Thyroid gland (tissue), 4 donors: ENCODE results near the gene COL26A1.

ENCODE experiments used
- POLR2A ChIP-seq, 2 donors: fragments of 450-650 bp; IDR thresholded peaks; one replicate each; pipeline ENCODE4 v1.6.1; 2017; ENCODE audit warnings: antibody characterized with exemption in 2 of 2, mild to moderate bottlenecking in 2 of 2, moderate library complexity in 1 of 2
- TF ChIP-seq, protein P1 (sequence below), 6 experiments: fragments of 200-600 bp in 3 of 6; fragments of 450-650 bp in 3 of 6; sonication (generic) in 3 of 6; IDR thresholded peaks; one replicate each; pipeline ENCODE4 v1.5.1; 2016 to 2019; ENCODE audit warnings: antibody characterized with exemption in 6 of 6, mild to moderate bottlenecking in 2 of 6, inconsistent platforms in 1 of 6, moderate library complexity in 1 of 6

GRCh38 chr7:101535351-101535751 lies 172.7 kb downstream of the COL26A1 start:
- TF ChIP-seq, protein P1, sequence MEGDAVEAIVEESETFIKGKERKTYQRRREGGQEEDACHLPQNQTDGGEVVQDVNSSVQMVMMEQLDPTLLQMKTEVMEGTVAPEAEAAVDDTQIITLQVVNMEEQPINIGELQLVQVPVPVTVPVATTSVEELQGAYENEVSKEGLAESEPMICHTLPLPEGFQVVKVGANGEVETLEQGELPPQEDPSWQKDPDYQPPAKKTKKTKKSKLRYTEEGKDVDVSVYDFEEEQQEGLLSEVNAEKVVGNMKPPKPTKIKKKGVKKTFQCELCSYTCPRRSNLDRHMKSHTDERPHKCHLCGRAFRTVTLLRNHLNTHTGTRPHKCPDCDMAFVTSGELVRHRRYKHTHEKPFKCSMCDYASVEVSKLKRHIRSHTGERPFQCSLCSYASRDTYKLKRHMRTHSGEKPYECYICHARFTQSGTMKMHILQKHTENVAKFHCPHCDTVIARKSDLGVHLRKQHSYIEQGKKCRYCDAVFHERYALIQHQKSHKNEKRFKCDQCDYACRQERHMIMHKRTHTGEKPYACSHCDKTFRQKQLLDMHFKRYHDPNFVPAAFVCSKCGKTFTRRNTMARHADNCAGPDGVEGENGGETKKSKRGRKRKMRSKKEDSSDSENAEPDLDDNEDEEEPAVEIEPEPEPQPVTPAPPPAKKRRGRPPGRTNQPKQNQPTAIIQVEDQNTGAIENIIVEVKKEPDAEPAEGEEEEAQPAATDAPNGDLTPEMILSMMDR (IDR thresholded peaks at IDR 0.05) = no peak
- no peak for TF ChIP-seq POLR2A (IDR thresholded peaks at IDR 0.05)
